SK-N-SH treated with all-trans-retinoic acid at 6 μM for 48 hours (cell line): ENCODE data around the gene RABGAP1.

Source experiments
- ATAC-seq: fragments of 200-7000 bp; cut with Tn5 transposase; 3 replicates; pipeline ENCODE4 v1.9.1; 2020; ENCODE audit warnings: mild to moderate bottlenecking, moderate library complexity
- ARNTL ChIP-seq: fragments of 450-650 bp; formaldehyde crosslinking; IDR thresholded peaks from 2 replicates; pipeline ENCODE4 v1.5.0; 2020; ENCODE audit warnings: low read depth, mild to moderate bottlenecking, moderate library complexity, borderline replicate concordance
- BACH2 ChIP-seq: fragments of 250-450 bp; sonication (Bioruptor Pico); IDR thresholded peaks from 2 replicates; pipeline ENCODE4 v1.9.0; 2021; ENCODE audit warnings: mild to moderate bottlenecking, borderline replicate concordance
- CREB5 ChIP-seq: fragments of 250-450 bp; sonication (Bioruptor Pico); IDR thresholded peaks from 2 replicates; pipeline ENCODE4 v1.5.1; 2020; ENCODE audit warnings: low read depth, mild to moderate bottlenecking, moderate library complexity
- CSDC2 ChIP-seq: fragments of 250-450 bp; sonication (Bioruptor Pico); IDR thresholded peaks from 2 replicates; pipeline ENCODE4 v1.5.0; 2020; ENCODE audit warnings: mild to moderate bottlenecking, moderate library complexity
- CSRNP3 ChIP-seq: fragments of 250-450 bp; sonication (Bioruptor Pico); IDR thresholded peaks from 2 replicates; pipeline ENCODE4 v1.5.1; 2021; ENCODE audit warnings: mild to moderate bottlenecking, moderate library complexity
- ESRRG ChIP-seq: fragments of 250-450 bp; sonication (Bioruptor Pico); IDR thresholded peaks from 2 replicates; pipeline ENCODE4 v1.6.1; 2021; ENCODE audit warnings: mild to moderate bottlenecking
- GLIS3 ChIP-seq: fragments of 250-450 bp; sonication (Bioruptor Pico); IDR thresholded peaks from 2 replicates; pipeline ENCODE4 v1.5.0; 2020; ENCODE audit warnings: mild to moderate bottlenecking, moderate library complexity
- ISL1 ChIP-seq: fragments of 250-450 bp; sonication (Bioruptor Pico); IDR thresholded peaks from 2 replicates; pipeline ENCODE4 v2.1.2; 2022; ENCODE audit warnings: mild to moderate bottlenecking, moderate library complexity
- OSR1 ChIP-seq: fragments of 250-450 bp; sonication (Bioruptor Pico); IDR thresholded peaks from 2 replicates; pipeline ENCODE4 v1.8.0; 2022; ENCODE audit warnings: moderate library complexity, mild to moderate bottlenecking, inconsistent platforms
- PATZ1 ChIP-seq: fragments of 250-450 bp; sonication (Bioruptor Pico); IDR thresholded peaks from 2 replicates; pipeline ENCODE4 v1.8.0; 2020; ENCODE audit warnings: mild to moderate bottlenecking, moderate library complexity, borderline replicate concordance
- POU6F1 ChIP-seq: fragments of 250-450 bp; sonication (Bioruptor Pico); IDR thresholded peaks from 2 replicates; pipeline ENCODE4 v1.8.0; 2021; ENCODE audit warnings: low read depth, mild to moderate bottlenecking, moderate library complexity, borderline replicate concordance
- RARB ChIP-seq: fragments of 250-450 bp; sonication (Bioruptor Pico); IDR thresholded peaks from 2 replicates; pipeline ENCODE4 v1.8.0; 2021; ENCODE audit warnings: mild to moderate bottlenecking, moderate library complexity
- SNAI2 ChIP-seq: fragments of 250-450 bp; sonication (Bioruptor Pico); IDR thresholded peaks from 2 replicates; pipeline ENCODE4 v1.5.0; 2020; ENCODE audit warnings: mild to moderate bottlenecking, moderate library complexity
- TCF4 ChIP-seq: fragments of 250-450 bp; sonication (Bioruptor Pico); IDR thresholded peaks from 2 replicates; pipeline ENCODE4 v1.8.0; 2021; ENCODE audit warnings: mild to moderate bottlenecking, moderate library complexity, borderline replicate concordance
- TOX ChIP-seq: fragments of 250-450 bp; sonication (Bioruptor Pico); IDR thresholded peaks from 2 replicates; pipeline ENCODE4 v1.8.0; 2021; ENCODE audit warnings: mild to moderate bottlenecking, moderate library complexity, borderline replicate concordance
- TSHZ2 ChIP-seq: fragments of 250-450 bp; sonication (Bioruptor Pico); IDR thresholded peaks from 2 replicates; pipeline ENCODE4 v1.5.0; 2020; ENCODE audit warnings: mild to moderate bottlenecking, moderate library complexity
- ZC3H10 ChIP-seq: fragments of 250-450 bp; sonication (Bioruptor Pico); IDR thresholded peaks from 2 replicates; pipeline ENCODE4 v1.5.1; 2021; ENCODE audit warnings: mild to moderate bottlenecking, moderate library complexity
- ZFP3 ChIP-seq: fragments of 250-450 bp; sonication (Bioruptor Pico); IDR thresholded peaks from 2 replicates; pipeline ENCODE4 v1.5.0; 2020; ENCODE audit warnings: mild to moderate bottlenecking, moderate library complexity
- ZFP30 ChIP-seq: fragments of 450-650 bp; formaldehyde crosslinking; IDR thresholded peaks from 2 replicates; pipeline ENCODE4 v1.5.0; 2022; ENCODE audit warnings: mild to moderate bottlenecking, moderate library complexity
- ZNF565 ChIP-seq: fragments of 450-650 bp; formaldehyde crosslinking; conservative IDR thresholded peaks from 2 replicates; pipeline ENCODE4 v1.5.0; 2020; ENCODE audit warnings: low read depth, mild to moderate bottlenecking, moderate library complexity
- ZNF70 ChIP-seq: fragments of 450-650 bp; formaldehyde crosslinking; IDR thresholded peaks from 2 replicates; pipeline ENCODE4 v1.5.0; 2020; ENCODE audit warnings: mild to moderate bottlenecking, moderate library complexity
- ZNF8 ChIP-seq: fragments of 450-650 bp; formaldehyde crosslinking; IDR thresholded peaks from 2 replicates; pipeline ENCODE4 v1.5.0; 2020; ENCODE audit warnings: mild to moderate bottlenecking, moderate library complexity

Gene RABGAP1

GRCh38 chr9:123053711-123054110 lies 112.9 kb downstream of the RABGAP1 start:
- no peak for ATAC-seq

GRCh38 chr9:123058834-123059233 lies 118.0 kb downstream of the RABGAP1 start:
- ATAC-seq = no peak
- no peak for TF ChIP-seq PATZ1 (CRISPR knock-in tag)
- no peak for TF ChIP-seq ISL1 (CRISPR knock-in tag)
- TF ChIP-seq CSDC2 (CRISPR knock-in tag) = no peak
- no peak for TF ChIP-seq TCF4 (CRISPR knock-in tag)
- TF ChIP-seq ZC3H10 (CRISPR knock-in tag) = no peak
- TF ChIP-seq TOX = no peak
- TF ChIP-seq SNAI2 (CRISPR knock-in tag) = no peak
- no peak for TF ChIP-seq ZNF565
- TF ChIP-seq ZFP3 (CRISPR knock-in tag) = no peak
- TF ChIP-seq ARNTL (CRISPR knock-in tag) = no peak
- no peak for TF ChIP-seq OSR1 (CRISPR knock-in tag)
- no peak for TF ChIP-seq GLIS3
- no peak for TF ChIP-seq CREB5
- TF ChIP-seq TSHZ2 (CRISPR knock-in tag) = no peak
- no peak for TF ChIP-seq ZNF70
- TF ChIP-seq ZNF8 (CRISPR knock-in tag) = no peak

More at GRCh38 chr9:123053711-123054110, 112.9 kb downstream of the RABGAP1 start:
- TF ChIP-seq ARNTL (CRISPR knock-in tag) (no peak), ZNF565 (no peak), ZNF70 (no peak), ESRRG (CRISPR knock-in tag) (no peak), TSHZ2 (CRISPR knock-in tag) (no peak), ZFP3 (CRISPR knock-in tag) (no peak), OSR1 (CRISPR knock-in tag) (no peak), SNAI2 (CRISPR knock-in tag) (no peak), TOX (no peak), POU6F1 (no peak), ZFP30 (CRISPR knock-in tag) (no peak), CSRNP3 (CRISPR knock-in tag) (no peak), ZNF8 (CRISPR knock-in tag) (no peak), RARB (no peak), ISL1 (CRISPR knock-in tag) (no peak), CSDC2 (CRISPR knock-in tag) (no peak), BACH2 (no peak), ZC3H10 (CRISPR knock-in tag) (no peak), GLIS3 (no peak)
